A375 (cell line): Measurements from ENCODE around the gene CYP20A1. TPM values are rescaled to one million over a fixed set of nuclear protein-coding genes. Genes with fewer than 3 reads are reported as not detected.

Source experiments
- small RNA-seq: library from RNA; depleted of rRNA; stranded (forward); fragments of <200 nt; gene quantifications from one replicate; pipeline ENCODE3, GENCODE V24; 2014
- total RNA-seq: library from RNA; depleted of rRNA; stranded (reverse); fragments of >200 nt; shearing (Covaris generic); gene quantifications from 2 replicates; pipeline ENCODE4 v1.2.3, GENCODE V29; 2014; rRNA removed

CYP20A1 gene
- 11.4 and 11.5 TPM in 2 replicates for total RNA-seq

GRCh38 chr2:203238704-203239526, at the start of gene CYP20A1:
CYP20A1 (plus strand) TSS chr2:203239018; CDS start chr2:203239063, 45 bp downstream.

GRCh38 chr2:203327901-203328759, 89.3 kb downstream of the CYP20A1 start, which contains the start of gene ABI2:
ABI2 (plus strand) TSS chr2:203328394; CDS start chr2:203328515, 121 bp downstream.

Small RNA genes within 50 kb of the gene (small RNA-seq; reads per million reads assigned to genes)
- gene RN7SL670P: not detected

Other genes with a start within 250 kb of the CYP20A1 start
- 6.1 and 6.4 TPM in 2 replicates for gene NBEAL1, start 224.1 kb upstream of the CYP20A1 start, total RNA-seq
- 44.7 and 54.5 TPM in 2 replicates for gene ABI2, start 89.4 kb downstream of the CYP20A1 start, total RNA-seq